NCI-H2171 (cell line): Measurements from ENCODE around the gene TOM1.
"Not testable (repeated sequence)": the region's sequence is repeated elsewhere in the genome, so short reads cannot be mapped to it uniquely, and the experiment has no call there.

ENCODE experiments used
- DNase-seq: peaks from one replicate; lab custom pipeline; 2025; lab: John Stamatoyannopoulos, UW

The TOM1 gene

DNA sequence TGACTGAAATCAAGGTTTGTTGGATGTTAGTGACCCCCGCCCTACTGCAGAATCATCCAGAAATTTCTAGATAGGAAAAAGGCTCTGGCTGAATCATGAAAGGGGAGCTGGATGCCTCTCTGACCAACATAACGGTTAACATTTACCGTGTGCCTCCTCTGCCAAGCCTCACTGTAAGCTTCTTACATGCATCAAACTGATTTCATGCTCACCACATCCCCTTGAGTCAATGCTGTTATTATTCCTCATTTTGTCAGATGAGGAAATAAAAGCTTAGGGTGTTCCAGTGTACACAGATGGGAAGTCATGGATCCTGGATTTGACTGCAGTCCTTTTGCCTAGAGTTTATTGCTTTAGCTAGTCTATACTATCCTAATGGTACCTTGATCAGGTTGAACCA is 75.3 kb downstream of the TOM1 start:
- DNase-seq: no peak

DNA sequence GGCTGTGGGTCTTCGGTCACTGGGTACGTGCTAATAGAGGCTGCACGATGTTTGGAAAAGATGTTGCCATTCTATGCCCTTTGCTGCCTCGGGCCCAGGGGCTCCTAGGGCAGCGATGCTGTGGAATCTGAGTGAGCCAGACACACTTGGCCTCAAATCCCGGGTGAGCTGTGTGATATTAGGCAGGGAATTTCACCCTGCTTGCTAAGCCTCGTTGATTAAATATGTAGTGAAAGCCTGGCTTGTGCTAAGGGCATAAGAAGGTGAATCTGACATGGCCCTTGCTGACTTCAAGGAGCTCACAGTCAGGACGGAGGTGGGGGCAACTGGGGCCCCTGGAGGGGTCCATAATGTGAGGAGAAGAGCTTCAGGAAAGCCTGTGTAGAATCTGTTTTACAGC is 75.8 kb downstream of the TOM1 start:
- no peak for DNase-seq

DNA sequence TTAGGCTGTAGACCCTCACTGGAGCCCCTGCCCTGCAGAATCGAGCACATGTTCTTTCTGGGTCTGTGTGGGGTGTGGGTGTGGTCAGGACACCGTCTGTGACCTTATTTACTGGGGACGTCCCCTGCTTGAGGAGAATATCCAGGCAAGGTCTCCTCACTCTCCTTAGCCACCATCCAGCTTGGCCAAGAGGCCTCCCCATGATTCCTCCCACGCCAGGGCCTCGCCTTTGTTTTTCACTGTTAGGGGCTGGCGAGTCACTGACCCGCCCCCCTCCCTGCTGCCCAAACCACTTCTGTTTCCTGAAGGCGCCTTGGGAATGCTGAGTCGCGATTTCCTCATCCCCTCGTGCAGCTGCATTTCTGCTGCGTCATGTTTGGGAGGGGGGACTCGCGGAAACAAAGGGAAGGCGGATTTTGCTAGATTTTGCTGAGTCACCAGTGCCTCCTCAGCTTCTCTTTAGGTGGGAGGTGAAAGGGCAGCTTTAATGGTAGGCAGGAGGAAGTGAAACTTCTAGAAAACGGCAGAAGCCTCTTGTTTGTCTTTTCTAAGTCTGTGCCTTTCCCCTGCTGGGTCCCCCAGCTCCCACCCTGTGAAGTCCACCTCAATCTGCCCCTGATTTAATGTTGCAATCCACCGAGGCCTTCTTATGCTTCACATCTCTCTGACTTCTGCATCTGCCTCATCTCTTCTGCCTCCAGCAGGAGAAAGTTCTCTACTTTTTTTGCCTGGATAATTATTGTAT is 77.2 kb downstream of the TOM1 start:
- peak; percentile 83 for DNase-seq

DNA sequence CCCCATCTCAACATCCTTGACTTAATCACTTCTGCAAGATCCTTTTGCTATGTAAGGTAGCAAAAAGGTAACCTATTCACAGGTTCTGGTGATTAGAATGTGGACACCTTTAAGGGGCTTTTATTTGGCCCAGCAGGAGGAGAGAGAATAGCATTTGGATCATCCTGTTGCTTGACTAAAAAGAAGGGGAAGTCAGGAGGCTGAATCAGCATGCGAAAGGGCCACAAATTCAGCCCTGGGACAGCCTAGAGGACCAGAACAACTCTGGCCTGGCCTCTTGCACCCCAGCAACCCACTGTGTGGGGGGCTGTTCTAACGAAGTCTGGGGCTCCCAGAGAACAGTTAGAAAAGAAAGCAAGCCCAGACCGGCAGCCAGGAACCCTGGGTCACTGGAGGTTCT is 78.0 kb downstream of the TOM1 start:
- DNase-seq: no peak

DNA sequence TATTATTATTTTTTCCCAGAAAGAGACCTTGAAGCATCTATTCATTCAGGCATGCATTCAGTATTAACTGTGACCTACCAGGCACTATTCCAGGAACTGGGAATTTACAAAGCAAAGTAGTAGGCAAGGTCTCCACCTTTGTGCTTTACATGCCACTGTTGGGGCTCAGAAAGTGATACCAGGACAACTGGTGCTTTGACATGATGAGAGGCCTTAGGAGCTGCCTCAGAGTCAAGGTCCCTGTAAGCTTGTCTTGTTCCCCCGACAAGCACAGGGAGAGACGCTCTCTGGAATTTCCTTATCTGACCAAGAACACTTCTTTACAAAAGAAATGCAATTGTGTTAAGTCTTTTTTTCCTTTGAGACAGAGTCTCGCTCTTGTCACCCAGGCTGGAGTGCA is 78.9 kb downstream of the TOM1 start:
- DNase-seq: no peak

DNA sequence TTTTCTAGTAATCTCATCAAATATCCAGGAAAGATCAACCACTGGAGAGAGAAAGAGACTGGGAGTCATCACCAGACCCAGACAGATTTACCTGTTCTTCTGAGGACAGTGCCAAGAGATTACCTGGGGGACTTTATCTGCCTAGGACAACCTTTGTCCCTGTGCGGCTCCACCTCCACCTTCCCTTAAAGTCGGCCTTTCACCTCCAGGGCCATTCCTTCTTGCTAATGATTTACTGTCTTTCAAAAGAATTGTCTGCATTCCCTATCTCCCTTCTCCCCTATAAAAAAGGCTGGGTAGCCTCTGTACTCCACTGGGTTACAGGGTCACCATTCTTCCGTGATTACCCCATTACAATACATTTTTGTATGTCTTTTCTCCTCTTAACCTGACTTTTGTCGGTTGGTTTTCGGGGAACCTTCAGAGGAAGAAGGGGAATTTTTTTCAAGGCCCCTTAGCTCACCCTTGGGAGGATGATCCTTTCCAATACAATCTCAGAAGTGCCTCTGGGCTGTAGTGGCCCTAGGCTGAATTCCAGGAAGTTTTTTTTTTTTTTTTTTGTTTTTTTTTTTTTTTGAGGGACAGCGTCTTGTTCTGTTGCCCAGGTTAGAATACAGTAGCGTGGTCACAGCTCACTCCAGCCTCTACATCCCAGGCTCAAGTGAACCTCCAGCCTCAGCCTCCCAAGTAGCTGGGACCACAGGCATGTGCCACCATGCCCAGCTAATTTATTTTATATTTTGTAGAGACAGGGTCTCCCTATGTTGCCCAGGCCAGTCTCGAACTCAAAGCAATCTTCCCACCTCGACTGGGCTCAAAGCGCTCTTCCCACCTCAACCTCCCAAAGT is 79.7 kb downstream of the TOM1 start:
- DNase-seq: no peak

DNA sequence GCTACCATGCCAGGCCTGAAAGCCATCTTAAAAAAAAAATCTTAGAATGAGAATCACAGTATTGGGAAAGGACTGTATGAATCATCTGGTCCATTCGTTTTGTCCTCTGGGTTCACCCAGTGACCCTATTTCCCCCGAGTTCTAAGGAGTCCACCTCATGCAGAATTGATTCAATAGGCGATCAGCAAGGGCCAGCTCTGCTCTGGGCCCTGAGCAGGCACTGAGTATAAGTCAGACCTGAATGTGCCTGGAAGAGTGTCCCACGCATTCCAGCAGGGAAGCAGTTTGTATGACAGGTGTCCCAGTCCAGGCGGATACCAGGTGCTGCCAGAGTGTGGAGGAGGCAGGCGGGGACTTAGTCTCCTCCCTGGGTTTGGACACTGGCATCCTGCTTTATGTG is 80.3 kb downstream of the TOM1 start:
- no peak for DNase-seq

DNA sequence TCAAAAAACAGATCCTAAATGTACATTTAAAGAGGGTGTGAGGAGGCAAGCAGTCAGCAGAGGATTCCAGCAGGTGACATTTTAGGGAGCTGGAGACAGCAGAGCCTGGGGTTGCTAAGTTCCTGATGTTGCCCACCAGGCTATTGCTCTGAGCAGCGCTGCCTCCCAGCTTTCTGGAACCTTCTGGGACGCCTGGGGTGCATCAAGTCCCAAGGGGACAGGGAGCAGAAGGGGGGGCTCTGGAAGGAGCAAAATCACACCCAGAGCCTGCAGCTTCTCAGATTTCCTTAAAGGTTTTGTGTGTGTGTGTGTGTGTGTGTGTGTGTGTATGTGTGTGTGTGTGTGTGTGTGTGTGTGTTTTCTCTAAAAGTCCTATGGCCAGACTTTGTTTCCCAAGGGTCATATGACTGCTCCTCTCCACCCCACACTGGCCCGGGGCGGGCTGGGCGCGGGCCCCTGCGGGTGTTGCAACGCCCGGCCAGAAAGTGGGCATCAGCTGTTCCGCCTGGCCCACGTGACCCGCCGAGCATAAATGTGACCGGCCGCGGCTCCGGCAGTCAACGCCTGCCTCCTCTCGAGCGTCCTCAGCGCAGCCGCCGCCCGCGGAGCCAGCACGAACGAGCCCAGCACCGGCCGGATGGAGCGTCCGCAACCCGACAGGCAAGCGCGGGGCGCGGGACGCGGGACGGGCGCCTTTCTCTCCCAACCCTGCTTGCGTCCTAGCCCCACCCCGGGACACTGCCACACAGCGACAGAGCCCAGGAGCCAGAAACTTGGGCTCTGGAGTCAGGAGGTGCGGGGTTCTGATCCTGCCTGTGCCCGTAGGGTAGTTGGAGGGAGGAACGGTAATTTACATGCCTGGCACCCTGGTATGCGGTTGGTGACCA is 81.1 kb downstream of the TOM1 start, which contains the start of gene HMOX1:
Gene HMOX1, plus strand, starts transcription at position 560 of the 887 bp plus-strand sequence. Its CDS starts 78 bp downstream, at position 638.
- DNase-seq: peak; percentile 35

DNA sequence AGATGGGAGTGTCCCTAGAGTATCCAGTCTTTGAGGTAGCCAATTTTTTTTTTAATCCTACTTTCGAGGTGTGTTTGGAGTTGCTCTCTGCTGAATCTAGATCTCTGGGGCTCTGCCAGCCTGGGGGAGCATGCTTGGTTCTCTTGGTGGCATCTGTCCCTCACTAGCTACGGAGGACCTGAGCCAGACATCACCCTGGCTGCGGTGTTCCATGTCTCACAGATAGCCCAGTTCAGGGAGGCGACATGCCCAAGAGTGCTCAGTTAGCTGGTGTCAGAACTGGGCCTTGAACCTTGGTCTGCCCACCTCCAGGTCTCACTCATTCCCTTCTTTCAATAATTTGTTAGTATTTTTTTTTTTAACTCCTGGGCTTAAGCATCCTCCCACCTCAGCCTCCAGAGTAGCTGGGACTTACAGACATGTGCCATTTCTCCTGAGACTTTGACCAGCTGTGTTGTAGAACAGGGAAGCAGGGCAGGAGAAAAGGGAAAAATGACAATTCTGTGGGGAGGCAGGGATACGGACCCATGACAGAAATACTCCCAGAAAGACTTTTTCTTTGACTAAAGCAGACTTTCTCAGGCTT is 81.8 kb downstream of the TOM1 start:
- no peak for DNase-seq

DNA sequence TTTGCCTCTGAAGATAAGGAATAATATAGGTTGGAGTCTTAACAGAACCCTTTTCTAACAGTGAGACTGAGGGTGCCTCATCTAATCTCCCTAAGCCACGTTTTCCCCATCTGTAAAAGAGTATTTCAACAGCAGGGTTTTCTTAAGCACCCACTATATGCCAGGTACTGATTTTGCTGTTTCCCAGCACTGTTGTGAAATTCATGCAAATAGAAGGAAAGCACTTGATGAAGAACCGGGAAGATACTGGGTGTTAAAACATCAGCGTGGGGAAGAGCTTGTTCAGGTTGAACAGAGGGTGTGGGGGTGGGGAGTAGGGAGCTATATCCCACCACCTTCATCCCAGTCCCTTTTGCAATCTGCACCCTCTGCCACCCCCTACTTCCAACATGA is 84.0 kb downstream of the TOM1 start:
- no peak for DNase-seq

DNA sequence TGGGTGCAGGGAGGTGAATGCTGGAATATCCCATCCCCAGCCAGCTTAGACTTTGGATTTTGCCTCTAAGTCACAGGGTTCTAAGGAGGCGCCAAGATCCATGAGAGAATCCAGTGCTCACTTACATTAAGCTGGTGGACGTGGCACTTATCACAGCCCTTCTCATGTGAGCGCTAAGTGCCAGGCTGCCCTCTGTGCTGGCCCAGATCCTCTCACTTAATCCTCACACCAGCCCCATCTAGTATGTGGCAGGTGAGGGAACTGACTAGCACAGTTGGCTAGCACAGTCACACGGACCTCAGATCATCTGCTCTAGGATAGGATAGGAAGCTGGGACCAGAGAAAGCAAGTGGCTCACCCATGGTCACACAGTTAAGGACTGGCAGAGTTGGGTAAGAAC is 84.8 kb downstream of the TOM1 start:
- no peak for DNase-seq

DNA sequence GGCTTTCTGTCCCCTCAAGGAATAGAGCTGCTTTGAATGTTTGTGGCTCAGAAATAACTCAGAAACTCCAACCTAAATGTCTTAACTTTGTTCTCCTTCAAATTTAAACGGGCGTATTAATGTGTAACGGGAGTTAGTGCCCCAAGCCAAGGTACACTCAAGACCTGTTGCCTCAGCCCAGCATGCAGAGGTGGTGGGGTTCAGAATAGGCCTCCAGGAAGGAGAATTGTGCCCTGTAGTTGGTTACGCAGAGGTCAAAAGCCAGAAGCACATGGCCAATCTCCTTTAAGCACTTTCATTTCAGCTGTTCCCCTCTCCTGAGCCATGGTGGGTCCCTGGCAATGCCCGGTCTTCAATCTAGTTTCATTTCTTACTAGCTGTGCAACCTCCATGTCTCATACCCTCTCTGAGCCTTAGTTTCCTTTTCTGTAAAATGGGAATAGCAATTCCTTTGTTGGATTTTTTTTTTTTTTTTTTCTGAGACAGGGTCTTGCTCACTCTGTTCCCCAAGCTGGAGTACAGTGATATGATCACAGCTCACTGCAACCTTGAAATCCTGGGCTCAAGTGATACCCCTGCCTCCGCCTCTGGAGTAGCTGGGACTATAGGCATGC is 85.4 kb downstream of the TOM1 start:
- no peak for DNase-seq

DNA sequence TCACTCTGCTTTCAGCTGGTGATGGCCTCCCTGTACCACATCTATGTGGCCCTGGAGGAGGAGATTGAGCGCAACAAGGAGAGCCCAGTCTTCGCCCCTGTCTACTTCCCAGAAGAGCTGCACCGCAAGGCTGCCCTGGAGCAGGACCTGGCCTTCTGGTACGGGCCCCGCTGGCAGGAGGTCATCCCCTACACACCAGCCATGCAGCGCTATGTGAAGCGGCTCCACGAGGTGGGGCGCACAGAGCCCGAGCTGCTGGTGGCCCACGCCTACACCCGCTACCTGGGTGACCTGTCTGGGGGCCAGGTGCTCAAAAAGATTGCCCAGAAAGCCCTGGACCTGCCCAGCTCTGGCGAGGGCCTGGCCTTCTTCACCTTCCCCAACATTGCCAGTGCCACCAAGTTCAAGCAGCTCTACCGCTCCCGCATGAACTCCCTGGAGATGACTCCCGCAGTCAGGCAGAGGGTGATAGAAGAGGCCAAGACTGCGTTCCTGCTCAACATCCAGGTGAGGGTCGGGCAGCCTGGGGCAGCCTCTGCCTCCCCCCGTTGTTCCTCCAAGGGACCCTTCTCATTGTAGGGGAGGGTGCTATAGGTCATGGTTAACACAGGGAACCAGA is 87.1 kb downstream of the TOM1 start:
- no peak for DNase-seq

DNA sequence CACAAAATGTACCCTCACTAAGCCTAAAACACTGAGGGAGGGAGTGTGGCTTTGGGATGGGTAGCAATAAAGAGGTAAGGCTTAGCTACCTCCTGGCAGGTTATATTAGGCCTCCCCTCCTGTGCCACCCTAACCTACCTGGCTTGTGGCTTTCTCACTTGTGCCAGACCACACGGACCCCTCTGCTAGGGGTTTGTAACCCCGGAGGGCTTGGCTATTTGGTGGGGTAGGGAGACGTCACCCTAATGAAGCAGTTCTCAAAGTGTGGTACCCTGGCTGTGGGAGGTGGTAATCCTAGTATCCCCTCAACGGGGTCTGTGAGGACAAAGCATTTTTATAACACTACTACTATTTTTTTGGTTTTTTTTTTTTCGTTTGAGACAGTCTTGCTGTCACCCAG is 91.2 kb downstream of the TOM1 start:
- no peak for DNase-seq

DNA sequence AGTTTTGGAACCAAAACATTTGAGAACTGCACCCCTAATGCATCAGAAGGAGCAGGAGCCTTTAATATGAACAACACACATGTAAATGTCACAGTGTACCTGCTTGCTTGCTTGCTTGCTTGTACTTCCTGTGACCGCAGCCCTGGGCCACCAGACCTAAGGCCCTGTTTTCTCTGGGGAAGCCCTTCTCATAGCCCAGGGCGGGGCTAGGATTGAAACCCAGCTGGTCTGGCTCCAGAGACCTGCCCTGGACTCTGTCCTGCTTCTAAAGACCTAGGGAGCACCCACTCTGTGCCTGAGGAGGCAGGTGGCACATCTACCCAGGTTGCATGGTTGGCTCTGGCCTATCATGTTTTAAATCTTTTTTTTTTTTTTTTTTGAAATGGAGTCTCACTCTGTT is 92.7 kb downstream of the TOM1 start:
- DNase-seq: no peak

DNA sequence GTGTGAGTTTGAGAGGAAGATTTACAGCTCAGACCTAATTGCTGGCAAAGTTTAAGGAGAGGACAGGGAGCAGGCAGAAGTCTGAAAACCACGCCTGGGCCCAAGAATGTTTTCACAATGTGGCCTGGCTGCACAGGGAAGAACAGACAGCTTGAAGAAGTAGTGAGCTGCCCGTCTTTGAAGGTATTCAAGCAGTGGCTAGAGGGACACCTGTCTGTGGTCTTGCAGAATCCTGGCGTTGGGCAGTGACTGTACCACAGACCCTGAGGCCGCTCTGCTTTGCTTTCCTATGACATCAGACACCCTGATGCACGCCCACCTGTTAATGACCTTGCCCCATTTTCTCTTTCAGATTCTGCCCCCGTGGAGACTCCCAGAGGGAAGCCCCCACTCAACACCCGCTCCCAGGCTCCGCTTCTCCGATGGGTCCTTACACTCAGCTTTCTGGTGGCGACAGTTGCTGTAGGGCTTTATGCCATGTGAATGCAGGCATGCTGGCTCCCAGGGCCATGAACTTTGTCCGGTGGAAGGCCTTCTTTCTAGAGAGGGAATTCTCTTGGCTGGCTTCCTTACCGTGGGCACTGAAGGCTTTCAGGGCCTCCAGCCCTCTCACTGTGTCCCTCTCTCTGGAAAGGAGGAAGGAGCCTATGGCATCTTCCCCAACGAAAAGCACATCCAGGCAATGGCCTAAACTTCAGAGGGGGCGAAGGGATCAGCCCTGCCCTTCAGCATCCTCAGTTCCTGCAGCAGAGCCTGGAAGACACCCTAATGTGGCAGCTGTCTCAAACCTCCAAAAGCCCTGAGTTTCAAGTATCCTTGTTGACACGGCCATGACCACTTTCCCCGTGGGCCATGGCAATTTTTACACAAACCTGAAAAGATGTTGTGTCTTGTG is 93.7 kb downstream of the TOM1 start:
- no peak for DNase-seq

DNA sequence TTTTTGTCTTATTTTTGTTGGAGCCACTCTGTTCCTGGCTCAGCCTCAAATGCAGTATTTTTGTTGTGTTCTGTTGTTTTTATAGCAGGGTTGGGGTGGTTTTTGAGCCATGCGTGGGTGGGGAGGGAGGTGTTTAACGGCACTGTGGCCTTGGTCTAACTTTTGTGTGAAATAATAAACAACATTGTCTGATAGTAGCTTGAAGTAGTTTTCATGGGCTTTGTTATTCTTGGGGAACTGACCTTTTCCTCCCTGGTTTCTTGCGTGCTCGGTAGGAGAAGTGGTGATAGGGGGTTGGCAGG is 94.3 kb downstream of the TOM1 start:
- DNase-seq: no peak

DNA sequence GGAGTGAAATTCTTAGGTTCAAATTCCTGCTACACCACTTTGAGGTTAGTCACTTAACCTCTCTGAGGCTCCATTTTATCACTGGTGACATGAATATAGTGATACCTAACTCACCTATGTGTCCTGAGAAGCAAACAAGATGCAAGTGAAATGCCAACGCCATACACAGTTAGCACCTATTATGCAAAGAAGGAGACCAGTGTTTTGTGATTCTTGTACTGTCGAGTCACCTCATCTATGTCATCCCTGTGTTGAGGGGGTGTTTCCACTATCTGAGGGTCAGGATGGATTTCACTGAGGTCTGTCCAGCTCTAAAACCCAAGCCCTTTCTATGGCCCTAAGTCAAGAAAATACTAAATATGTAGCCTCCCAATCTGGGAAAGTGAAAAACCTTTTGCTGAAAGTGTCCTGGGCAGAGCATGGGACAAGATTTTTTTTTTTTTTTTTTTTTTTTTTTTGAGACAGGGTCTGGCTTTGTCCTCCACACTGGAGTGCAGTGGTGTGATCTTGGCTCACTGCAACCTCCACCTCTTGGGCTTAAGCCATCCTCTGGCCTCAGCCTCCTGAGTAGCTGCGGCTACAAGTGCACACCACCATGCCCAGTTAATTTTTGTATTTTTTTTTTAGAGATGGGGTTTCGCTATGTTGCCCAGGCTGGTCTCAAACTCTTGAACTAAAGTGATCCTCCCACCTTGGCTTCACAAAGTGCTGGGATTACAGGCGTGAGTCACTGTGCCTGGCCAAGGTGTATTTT is 95.3 kb downstream of the TOM1 start:
- no peak for DNase-seq

DNA sequence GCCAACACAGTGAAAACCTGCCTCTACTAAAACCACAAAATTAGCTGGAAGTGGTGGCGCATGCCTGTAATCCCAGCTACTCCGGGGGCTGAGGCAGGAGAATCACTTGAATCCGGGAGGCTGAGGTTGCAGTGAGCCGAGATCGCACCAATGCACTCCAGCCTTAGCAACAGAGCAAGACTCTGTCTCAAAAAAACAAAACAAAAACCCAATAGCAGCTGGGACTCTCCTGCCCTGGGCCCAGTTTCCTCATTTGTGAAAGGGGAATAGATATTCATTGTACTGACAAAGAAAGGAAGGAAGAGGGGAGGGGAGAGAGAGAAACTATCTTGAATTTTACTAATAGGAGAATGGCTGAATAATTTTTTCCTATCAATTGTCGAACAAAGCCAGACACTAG is 96.9 kb downstream of the TOM1 start:
- DNase-seq: not testable (repeated sequence)
